Neuron (in vitro differentiated cells): Measurements from ENCODE around the gene MDFIC.

Source experiments
- H2AFZ ChIP-seq: one replicate; pipeline ENCODE4 v1.6.1; 2013; ENCODE audit warnings: low read depth, mild to moderate bottlenecking, inconsistent platforms, low read length, moderate library complexity
- H3K27me3 ChIP-seq: one replicate; pipeline ENCODE4 v1.6.1; 2013; ENCODE audit warnings: low read length; ENCODE audit not compliant: insufficient read depth
- H3K36me3 ChIP-seq: one replicate; pipeline ENCODE4 v1.6.1; 2013; ENCODE audit warnings: low read length; ENCODE audit not compliant: insufficient read depth
- H3K4me1 ChIP-seq: one replicate; pipeline ENCODE4 v1.6.1; 2013; ENCODE audit warnings: low read length; ENCODE audit not compliant: insufficient read depth
- H3K4me3 ChIP-seq: 2 replicates; pipeline ENCODE4 v1.5.1; 2013; ENCODE audit warnings: mild to moderate bottlenecking, low read length, moderate library complexity
- H3K9me3 ChIP-seq: one replicate; pipeline ENCODE4 v1.6.1; 2013; ENCODE audit warnings: low read length

Gene MDFIC

DNA sequence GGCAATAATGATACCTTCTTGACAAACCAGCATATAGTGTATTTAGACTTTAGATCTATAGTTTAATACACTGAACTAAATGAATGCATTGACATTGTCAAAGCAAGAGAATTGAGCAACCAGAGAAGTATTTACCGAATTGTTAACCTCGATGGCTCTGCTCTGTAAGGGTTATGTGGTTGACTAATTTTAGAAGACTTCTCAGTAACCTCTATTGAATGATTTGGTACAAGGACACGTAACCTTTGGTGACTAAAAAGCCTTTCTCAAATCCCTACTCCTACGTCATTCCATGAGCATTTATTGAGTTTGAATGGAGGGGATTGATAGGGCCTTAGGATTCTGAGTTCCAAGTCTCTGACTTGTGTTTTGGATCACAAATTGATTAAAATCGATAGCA, 67.6 kb downstream of the MDFIC start:
- Histone ChIP-seq H3K27me3 (no peaks in the 10 kb centered on the region), H3K36me3 (no peaks in the 10 kb centered on the region), H2AFZ (no peak overlapping the region), H3K4me1 (no peaks in the 10 kb centered on the region), H3K4me3 (no peak overlapping the region), H3K9me3 (no peaks in the 10 kb centered on the region)

DNA sequence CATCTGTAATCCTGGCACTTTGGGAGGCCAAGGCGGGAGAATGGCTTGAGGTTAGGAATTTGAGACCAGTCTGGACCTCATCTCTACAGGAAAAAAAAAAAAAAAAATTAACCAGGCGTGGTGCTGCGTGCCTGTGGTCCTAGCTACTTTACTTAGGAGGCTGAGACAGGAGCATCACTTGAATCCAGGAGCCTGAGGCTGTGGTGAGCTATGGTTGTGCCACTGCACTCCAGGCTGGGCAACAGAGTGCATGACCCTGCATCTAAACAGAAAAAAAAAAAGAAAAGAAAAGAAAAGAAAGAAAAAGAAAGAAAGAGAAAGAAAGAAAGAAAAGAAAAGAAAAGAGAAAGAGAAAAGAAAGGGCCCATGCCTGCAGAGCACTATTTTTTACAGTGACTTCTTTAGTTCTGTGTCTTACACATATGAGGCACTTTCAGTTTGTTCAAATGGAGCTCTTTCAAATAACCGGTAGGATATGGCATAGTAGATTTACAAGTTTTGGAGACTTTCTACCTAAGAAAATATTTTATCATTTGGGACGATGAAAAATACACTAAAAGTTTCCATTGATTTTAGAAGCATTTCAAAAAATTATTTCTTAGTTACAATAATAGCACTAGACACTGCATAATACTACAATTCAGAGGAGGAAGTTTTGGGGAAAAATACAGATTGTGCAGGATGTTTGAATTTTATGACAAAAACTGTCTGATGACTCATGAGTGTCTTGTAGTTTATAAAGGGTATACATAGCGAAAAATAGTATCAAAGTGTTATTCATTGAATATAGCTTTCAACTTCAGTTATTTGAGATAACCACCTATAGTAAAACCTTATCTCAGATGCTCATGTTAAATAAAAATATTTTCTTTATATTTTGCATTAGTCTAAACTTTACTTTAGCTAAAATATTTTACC, 75.9 kb downstream of the MDFIC start:
- H3K9me3 ChIP-seq: peaks cover 4% of the 10 kb centered on the region
- H3K27me3 ChIP-seq: no peaks in the 10 kb centered on the region
- H2AFZ ChIP-seq: no peak overlapping the region
- H3K4me3 ChIP-seq: no peak overlapping the region
- peaks cover 5% of the 10 kb centered on the region for H3K36me3 ChIP-seq
- no peaks in the 10 kb centered on the region for H3K4me1 ChIP-seq

DNA sequence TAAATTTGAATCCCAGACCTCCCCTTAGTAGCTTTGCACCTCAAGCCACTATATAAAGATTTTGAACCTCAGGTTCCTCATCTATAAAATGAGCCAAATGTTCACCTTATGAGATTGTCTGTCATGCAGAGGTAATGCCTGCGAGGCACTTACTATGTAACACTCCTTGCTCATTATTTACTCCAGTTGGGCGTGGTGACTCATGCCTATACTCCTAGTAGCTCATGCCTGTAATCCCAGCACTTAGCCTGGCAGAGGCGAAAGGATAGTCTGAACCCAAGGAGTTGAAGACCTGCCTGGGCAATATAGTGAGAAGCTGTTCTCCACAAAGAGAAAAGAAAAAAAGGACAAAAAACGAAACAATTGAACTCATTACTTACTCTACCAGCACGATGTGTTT, 82.2 kb downstream of the MDFIC start:
- H2AFZ ChIP-seq: no peak overlapping the region
- H3K4me1 ChIP-seq: peaks cover 12% of the 10 kb centered on the region
- H3K4me3 ChIP-seq: no peak overlapping the region
- H3K9me3 ChIP-seq: no peaks in the 10 kb centered on the region
- no peaks in the 10 kb centered on the region for H3K27me3 ChIP-seq
- H3K36me3 ChIP-seq: no peaks in the 10 kb centered on the region

DNA sequence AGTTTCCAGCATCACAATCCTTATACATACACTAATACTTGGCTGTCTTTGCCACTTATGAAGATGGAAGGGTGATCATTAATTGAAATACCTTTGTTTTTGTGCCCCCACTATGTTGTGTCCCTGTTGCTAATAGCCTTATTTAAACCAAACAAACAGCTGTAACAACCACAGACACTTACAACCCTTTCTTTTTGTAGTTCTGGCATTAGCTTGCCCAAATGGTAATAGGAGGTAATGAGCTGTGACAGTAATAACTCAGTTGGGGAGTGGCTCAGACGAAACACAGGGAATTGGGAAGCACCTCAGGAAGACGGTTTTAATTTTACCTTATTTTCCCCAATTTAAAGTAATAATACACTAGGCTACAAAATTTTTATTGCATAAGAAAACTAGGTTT, 83.4 kb downstream of the MDFIC start:
- H3K36me3 ChIP-seq: no peaks in the 10 kb centered on the region
- H3K4me1 ChIP-seq: peaks cover 22% of the 10 kb centered on the region
- no peak overlapping the region for H2AFZ ChIP-seq
- H3K4me3 ChIP-seq: no peak overlapping the region
- H3K9me3 ChIP-seq: no peaks in the 10 kb centered on the region
- H3K27me3 ChIP-seq: no peaks in the 10 kb centered on the region

DNA sequence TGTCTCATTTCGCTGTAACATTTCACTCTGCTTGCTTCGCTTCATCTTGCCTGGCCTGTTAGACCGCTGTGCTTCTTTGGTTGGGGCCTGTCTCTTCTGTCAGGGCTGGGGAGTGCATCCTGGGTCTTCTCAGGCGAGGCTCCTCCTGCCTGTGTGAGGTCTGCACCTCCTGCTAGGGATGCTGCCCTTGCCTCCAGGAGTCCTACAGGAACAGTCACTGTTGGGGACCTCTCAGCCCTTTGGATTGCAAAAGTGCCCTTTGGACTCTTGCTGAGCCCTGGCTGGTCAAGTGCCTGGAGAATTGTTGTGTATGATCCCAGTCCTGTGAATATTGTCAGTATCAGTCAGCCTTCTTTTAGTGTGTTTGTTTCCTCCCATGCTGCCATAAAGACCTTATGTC, 84.1 kb downstream of the MDFIC start:
- no peak overlapping the region for H2AFZ ChIP-seq
- H3K4me1 ChIP-seq: peaks cover 22% of the 10 kb centered on the region
- H3K4me3 ChIP-seq: no peak overlapping the region
- no peaks in the 10 kb centered on the region for H3K36me3 ChIP-seq
- H3K27me3 ChIP-seq: no peaks in the 10 kb centered on the region
- no peaks in the 10 kb centered on the region for H3K9me3 ChIP-seq

DNA sequence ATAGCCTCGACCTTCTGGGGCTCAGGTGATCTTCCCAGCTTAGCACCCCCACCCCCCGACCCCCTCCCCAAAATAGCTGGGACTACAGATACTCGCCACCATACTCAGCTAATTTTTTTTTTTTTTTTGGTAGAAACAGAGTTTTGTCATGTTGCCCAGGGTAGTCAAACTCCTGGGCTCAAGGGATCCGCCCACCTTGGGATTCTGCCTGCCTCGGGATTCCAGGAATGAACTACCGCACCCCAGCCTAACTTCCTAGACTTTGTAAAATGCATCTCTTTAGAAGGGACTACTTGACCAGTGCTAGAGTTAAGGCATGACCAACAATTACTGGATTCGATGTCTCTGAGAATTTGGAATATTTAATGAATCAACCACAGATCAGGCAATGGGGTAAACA, 85.9 kb downstream of the MDFIC start:
- Histone ChIP-seq H3K36me3 (no peaks in the 10 kb centered on the region), H3K4me1 (peaks cover 22% of the 10 kb centered on the region), H3K27me3 (no peaks in the 10 kb centered on the region), H3K9me3 (no peaks in the 10 kb centered on the region), H3K4me3 (no peak overlapping the region), H2AFZ (no peak overlapping the region)

DNA sequence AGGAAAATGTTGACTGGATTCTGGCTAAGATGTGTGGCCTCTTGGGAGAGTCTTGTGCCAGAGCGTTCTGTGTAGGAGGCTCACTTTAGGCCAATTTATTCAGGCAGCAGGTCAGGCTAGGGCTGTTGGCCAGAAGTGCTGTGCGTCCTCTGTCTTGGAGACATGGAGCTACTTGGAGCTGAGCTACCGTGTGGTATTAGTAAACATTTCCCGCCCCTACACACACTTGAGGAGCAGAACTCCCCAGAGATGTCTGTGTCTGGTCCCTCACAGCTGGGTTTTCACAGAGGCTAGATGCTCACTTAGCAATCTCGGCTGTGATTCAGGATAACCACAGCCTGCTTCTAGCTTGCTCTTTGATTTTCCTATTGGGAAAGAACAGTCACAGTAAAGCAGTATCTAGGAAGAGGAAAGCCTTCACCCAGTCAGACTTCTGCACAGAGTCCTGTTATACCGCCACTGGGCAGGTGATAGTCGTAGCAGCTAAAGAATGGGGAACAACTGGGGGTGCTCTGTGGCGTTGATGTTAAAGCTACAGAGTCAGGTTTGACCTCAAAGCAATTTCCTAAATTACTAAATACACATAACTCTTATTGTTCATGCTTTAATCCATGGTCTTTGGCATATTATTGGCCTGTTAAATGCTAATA, 86.7 kb downstream of the MDFIC start:
- Histone ChIP-seq H3K36me3 (no peaks in the 10 kb centered on the region), H3K9me3 (no peaks in the 10 kb centered on the region), H3K4me1 (peaks cover 22% of the 10 kb centered on the region), H2AFZ (no peak overlapping the region), H3K4me3 (no peak overlapping the region), H3K27me3 (no peaks in the 10 kb centered on the region)

DNA sequence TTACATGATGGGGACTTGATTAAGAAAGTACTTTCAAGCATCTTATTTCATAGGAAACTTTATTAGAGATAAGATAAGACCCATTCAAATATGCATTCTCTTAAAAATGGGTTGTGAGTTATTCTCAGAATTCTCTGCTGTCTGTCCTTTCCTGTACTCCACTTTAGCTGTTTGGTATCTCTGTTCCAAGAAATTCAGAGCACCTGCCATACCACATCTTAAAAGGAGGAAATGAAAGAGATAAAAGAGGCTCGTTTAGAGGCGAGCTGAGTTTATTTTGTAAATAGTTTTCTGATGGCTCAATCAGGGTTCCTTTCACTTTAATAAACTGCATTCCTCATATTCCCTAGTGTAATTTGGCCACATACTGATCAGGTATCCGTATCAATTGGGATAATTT, 87.2 kb downstream of the MDFIC start:
- H3K36me3 ChIP-seq: no peaks in the 10 kb centered on the region
- H2AFZ ChIP-seq: no peak overlapping the region
- H3K27me3 ChIP-seq: no peaks in the 10 kb centered on the region

DNA sequence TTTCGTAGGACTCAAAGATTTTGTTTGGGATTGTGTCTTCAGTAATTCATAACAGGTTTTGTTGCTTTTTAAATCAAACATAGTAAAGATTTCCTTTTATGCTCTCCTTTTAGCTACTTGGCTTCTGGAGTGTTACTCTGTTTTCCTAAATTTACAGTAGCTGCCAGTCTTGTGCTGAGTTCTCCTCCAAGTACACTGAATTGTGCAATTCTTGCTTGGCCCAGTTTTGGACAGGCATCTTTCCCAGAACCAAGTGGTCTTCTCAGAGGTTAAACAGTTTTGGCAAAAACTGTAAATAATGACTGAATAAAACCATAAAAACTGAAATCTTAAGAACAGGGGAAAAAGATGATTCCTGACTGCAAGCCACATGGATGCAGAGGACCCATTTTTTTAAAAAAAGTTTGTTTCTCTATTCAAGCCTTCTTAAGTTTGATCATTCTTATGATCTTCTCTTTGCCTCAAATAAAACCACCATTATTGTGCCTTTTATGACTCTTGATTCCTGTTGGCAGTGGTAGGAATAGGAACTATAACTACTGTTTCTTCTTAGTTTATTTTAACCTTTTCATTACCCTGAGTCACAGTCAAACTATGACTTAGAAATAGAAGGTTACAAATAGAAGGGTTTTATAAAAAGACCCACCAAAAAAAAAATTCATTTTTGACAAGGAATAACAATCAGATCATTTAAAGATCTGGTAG, 88.0 kb downstream of the MDFIC start:
- Histone ChIP-seq H3K36me3 (no peaks in the 10 kb centered on the region), H3K27me3 (no peaks in the 10 kb centered on the region), H3K4me1 (peaks cover 25% of the 10 kb centered on the region), H3K4me3 (no peak overlapping the region), H3K9me3 (no peaks in the 10 kb centered on the region), H2AFZ (no peak overlapping the region)

More for the DNA sequence above, 87.2 kb downstream of the MDFIC start:
- Histone ChIP-seq H3K4me1 (peaks cover 25% of the 10 kb centered on the region), H3K9me3 (no peaks in the 10 kb centered on the region), H3K4me3 (no peak overlapping the region)

DNA sequence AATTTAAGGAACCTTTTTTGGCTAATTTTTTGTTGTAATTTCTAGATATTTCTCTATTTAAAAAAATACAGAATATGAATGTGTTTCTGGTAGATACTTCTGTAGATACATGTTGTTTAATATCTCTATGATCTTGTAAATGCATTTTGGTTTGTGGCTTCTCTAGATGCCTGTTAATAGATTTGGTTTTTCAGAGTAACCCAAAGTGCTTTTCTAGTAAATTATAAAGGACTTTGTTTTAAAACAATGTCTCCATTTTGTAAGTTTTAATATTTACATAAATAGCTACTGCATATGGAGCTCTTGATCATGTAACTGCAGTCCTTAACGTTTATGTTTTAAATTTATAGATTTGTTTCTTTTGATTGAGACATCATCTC, 88.5 kb downstream of the MDFIC start:
- Histone ChIP-seq H3K9me3 (no peaks in the 10 kb centered on the region), H3K27me3 (no peaks in the 10 kb centered on the region), H3K4me3 (no peak overlapping the region), H3K4me1 (peaks cover 28% of the 10 kb centered on the region), H3K36me3 (no peaks in the 10 kb centered on the region), H2AFZ (no peak overlapping the region)

DNA sequence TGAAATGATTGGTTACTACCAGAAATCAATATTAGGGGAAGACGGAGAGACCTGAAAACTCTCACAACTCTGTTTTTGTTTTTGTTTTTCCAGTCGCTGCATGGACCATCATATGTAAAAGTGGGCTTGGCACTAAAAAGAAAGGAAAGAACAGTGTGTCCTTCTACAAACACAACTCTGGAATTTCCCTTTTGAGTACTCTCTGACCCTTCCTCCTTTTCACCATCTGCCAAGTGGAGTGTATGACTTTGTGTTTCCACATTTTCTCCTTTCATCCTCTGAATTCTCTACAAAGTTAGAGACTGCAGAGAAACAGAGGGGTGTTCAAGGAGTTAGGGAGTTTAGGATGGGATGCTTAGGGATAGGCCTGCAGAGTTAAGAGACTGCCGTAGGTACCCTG, 92.0 kb downstream of the MDFIC start:
- Histone ChIP-seq H3K4me3 (no peak overlapping the region), H3K36me3 (no peaks in the 10 kb centered on the region), H3K9me3 (no peaks in the 10 kb centered on the region), H3K27me3 (no peaks in the 10 kb centered on the region), H3K4me1 (peaks cover 25% of the 10 kb centered on the region), H2AFZ (no peak overlapping the region)

DNA sequence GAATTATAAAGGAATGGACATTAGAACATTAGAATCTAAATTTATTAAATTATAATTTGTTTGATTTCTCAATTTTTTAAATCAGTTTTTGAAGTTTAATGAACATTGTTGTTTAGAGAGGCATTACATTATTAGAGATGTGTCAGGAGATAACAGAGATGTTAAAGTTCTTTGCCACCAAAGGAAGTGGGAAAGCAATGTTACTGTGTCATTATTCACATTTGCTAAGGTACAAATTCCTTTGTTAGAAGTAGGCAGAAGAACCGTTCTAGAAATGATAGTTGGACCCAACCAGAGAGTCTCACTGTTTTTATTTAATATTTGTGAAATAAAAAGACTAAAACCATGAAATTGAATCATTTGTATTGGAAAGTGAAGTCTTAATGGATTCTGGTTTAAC, 92.9 kb downstream of the MDFIC start:
- Histone ChIP-seq H3K9me3 (no peaks in the 10 kb centered on the region), H3K36me3 (no peaks in the 10 kb centered on the region), H3K4me3 (no peak overlapping the region), H2AFZ (no peak overlapping the region), H3K27me3 (no peaks in the 10 kb centered on the region), H3K4me1 (peaks cover 16% of the 10 kb centered on the region)

DNA sequence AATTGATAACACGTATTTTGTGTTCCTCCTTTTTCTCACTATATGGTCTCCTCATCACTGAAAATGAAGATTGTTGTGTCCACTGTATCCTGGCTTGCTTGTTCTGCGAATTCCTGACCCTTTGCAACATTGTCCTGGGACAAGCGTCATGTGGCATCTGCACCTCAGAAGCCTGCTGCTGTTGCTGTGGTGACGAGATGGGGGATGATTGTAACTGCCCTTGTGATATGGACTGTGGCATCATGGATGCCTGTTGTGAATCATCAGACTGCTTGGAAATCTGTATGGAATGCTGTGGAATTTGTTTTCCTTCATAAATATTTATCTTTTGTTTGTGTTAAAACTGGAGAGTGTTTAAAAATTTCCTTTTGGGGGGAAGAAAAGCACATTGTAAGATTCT, 93.7 kb downstream of the MDFIC start:
- Histone ChIP-seq H2AFZ (no peak overlapping the region), H3K27me3 (no peaks in the 10 kb centered on the region), H3K36me3 (no peaks in the 10 kb centered on the region), H3K9me3 (no peaks in the 10 kb centered on the region), H3K4me3 (no peak overlapping the region), H3K4me1 (peaks cover 16% of the 10 kb centered on the region)
